GM18505 (cell line): Measurements from ENCODE around the gene GBX1.

Source experiments
- ATAC-seq: cut with Tn5 transposase; IDR thresholded peaks from one replicate; pipeline ENCODE4 v1.9.1; 2021; ENCODE audit not compliant: unreplicated experiment
- POLR2A ChIP-seq: IDR thresholded peaks from 4 replicates; pipeline ENCODE4 v1.6.1; 2011; ENCODE audit warnings: borderline replicate concordance; ENCODE audit not compliant: insufficient read depth, insufficient read length; ENCODE audit errors: extremely low read depth

The GBX1 gene

GRCh38 chr7:151172273-151173141 is 5.0 kb upstream of the GBX1 start:
- ATAC-seq, result peak; percentile 66
- no peak for TF ChIP-seq POLR2A

GRCh38 chr7:151168787-151169162 is 1.3 kb upstream of the GBX1 start:
- no peak for ATAC-seq
- no peak for TF ChIP-seq POLR2A

GRCh38 chr7:151168003-151168786 is 701 bp upstream of the GBX1 start:
- ATAC-seq, result peak; percentile 53
- no peak for TF ChIP-seq POLR2A

- ATAC-seq, result no peak
- no peak for TF ChIP-seq POLR2A
Observed at GRCh38 chr7:151166629-151167196, 781 bp downstream of the GBX1 start.

GRCh38 chr7:151161757-151162156 is 5.7 kb downstream of the GBX1 start:
- no peak for ATAC-seq
- no peak for TF ChIP-seq POLR2A

- ATAC-seq, result no peak
- no peak for TF ChIP-seq POLR2A
Observed at GRCh38 chr7:151157645-151158329, 9.7 kb downstream of the GBX1 start.

- no peak for ATAC-seq
- no peak for TF ChIP-seq POLR2A
Observed at GRCh38 chr7:151152643-151153513, 14.6 kb downstream of the GBX1 start.

GRCh38 chr7:151150388-151150787 is 17.1 kb downstream of the GBX1 start:
- no peak for ATAC-seq
- no peak for TF ChIP-seq POLR2A

- ATAC-seq, result no peak
- TF ChIP-seq POLR2A, result no peak
Observed at GRCh38 chr7:151148319-151149259, 18.9 kb downstream of the GBX1 start.

GRCh38 chr7:151146761-151147160 is 20.7 kb downstream of the GBX1 start:
- no peak for ATAC-seq
- TF ChIP-seq POLR2A, result no peak

- no peak for ATAC-seq
- TF ChIP-seq POLR2A, result no peak
Observed at GRCh38 chr7:151144387-151144786, 23.1 kb downstream of the GBX1 start.
